ENCODE data around the gene PCSK1.
"Not testable (repeated sequence)": the region's sequence is repeated elsewhere in the genome, so short reads cannot be mapped to it uniquely, and the experiment has no call there.

Gene PCSK1

DNA sequence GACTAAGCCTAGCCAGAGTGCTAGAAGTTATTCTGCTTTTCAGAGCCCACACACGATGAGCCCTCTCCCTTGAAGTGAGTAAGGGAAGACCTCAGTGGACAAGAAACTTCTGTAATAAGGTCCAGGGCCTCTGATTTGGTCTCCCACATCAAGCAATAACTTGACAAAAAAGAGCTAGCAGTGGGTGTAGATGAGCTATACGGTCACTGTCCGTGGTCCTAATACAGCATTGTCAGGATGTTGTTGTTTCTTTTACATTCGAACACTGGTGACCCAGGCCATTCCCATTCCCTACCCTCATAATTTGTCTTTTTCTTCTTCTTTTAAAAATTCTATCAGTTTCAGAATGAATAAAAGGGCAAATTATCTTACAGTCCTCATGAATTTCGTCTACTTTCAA is 5.2 kb downstream of the PCSK1 start:
- no peak for DNase-seq (ENCODE audit: low read depth in 1 of 2, low spot score in 1 of 2)

DNA sequence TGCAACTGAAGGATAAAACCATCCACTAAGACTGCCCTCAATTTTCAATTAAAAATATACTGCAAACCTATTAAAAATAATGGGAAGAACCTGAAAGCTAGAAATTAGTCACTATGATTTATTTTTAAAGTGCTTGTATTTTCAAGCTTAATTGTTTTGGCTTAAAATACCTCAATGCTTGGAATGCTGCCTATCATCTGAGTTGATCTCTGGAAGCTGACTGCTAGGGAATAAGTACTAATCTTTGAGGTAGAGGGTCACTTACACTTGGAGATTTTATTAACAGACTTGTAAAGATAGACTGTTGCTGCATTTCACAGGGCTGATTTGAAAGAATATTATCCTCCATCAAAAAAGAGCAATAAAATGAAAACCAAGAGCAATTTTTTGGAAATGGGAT is 6.2 kb downstream of the PCSK1 start:
- DNase-seq (ENCODE audit: low read depth in 1 of 2, low spot score in 1 of 2) = no peak

DNA sequence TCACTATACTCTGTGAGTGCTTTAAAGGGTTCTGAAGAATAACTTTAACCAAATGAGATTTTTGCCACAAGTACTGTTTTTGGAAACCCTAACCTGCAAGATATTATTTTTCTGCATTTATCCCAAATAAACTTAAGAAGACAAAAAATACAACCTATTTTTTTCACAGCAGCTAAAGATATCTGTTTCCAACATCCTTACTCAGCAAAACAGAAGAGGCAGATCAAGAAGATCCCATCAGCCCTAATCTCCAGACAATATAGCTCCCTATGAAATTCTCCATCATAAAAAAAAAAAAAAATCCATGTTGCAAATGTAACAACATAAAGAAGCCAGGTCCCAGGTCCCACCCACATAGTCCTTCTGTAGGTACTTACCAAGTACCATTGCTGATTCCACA is 7.6 kb downstream of the PCSK1 start:
- DNase-seq (ENCODE audit: low read depth in 1 of 2, low spot score in 1 of 2) = no peak

DNA sequence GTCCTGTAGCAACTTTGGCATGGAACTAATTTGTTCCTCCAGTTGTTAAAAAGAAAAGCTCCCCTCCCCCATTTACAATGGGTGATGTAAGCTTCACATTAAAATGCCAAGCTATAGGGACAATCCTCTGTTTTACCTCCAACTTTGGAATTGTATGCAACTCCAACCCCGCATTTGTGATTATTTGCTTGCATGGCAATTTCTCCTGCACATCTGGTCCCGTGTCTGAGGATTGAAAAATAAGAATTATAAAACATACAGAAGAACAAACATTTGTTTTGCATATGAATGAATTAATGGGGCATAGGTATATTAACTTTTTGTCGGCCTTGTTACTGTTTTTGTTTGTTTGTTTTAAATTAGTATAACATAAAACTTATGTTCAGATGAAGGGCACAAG is 17.2 kb downstream of the PCSK1 start:
- DNase-seq (ENCODE audit: low read depth in 1 of 2, low spot score in 1 of 2) = no peak

DNA sequence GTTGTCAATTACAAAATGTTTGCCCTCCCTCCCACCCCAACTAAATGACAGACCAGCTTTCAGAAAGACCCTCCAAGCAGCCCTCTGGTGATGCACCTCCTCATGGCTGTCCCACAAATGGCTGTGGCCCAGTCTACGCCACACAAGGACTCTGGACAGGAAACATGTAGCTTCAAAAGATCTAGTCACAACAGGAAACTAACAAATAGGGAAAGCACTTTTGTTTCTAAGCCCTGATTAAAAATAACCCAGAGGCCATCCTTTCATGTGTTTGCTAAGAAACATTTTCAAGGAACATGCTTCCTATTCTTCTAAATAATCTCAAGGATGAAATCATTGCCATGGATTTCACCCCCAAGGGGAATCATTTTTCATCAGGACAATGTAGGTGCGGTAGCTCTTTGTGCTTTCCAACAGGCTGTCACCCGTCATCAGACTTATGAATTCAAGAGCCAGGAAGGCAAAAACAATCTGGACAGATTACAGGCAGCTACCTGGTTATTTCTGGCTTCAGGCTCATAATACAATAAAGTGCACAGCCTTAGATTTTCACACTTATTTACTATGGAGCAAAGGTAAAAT is 20.1 kb downstream of the PCSK1 start:
- no peak for DNase-seq (ENCODE audit: low read depth in 1 of 2, low spot score in 1 of 2)

DNA sequence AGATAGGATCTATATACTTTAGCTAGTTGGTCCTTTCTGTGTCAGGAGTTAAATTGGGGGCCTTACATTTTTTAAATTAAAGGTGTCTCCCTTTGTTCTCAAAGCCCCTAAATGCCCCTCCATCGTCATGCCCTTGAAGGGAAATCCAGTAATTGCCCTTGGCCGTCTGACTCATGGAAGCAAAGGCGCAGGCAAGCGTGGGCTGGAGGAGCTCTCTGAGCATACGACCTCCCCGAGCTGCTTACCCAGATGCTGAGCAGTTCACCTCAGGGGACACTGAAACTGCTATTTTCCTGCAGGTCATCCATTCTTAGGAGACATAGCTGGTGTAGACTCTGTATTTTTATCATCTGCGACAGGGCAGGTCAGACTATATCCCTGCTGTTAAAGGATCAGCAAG is 23.0 kb downstream of the PCSK1 start:
- no peak for DNase-seq (ENCODE audit: low read depth in 1 of 2, low spot score in 1 of 2)

DNA sequence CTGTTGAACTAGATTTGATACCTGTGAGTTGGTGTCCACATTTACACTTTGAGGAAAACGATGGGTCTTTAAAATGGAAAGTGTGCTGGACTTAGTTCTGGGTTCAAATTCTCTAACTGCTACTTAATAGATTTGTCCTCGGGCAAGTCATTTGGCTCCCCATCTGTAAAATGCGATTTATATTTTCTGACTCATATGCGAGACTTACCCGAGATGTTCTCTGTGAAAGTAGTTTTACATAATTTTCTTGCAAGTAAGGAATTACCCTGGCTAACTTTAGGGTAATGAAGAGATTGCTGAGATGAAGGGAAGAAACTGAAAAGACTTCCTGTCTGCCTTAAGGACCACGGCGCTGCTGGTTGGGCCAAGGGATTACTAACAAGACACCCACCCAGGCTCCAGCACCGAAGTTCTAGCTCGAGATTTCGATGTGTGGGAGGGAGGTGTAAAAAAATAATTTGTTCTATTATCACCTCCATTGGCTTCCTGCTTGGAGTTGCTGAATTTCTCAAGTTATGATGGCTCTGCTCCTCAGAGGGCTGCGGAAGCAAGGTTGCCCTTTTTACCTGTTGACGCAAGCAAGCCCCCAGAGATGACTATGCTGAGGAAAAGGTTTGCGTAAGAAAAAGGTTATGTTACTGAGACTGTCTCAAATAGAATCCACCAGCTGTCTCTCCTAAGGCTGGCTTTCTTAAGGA is 24.1 kb downstream of the PCSK1 start:
- DNase-seq (ENCODE audit: low read depth in 1 of 2, low spot score in 1 of 2) = no peak

DNA sequence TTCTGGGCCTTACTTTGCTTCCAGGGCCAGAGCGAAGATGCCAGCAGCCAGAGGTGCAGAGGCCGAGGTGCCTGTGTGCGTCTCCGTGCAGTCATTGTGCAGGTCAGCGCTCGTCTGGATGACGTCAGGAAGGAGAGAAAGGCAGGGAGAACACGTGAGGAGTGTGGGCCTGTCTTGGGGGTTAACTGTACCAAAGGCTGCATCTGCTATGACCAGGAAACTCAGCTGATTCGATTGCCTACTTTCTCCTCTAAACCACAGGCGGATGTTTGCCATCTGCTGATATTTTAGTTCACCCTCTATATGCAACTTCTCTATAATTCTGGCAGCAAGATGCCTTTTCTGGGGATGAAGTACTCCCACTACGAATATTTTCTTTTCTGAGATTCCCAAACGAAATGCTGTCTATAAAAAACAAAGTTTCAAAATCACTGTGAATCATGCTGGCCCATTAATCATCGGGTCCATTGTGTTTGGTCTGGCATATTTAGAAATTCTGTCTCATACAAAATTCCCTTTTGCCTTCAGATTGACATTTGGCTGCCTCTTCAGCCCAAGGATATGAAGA is 24.8 kb downstream of the PCSK1 start:
- DNase-seq (ENCODE audit: low read depth in 1 of 2, low spot score in 1 of 2) = no peak

DNA sequence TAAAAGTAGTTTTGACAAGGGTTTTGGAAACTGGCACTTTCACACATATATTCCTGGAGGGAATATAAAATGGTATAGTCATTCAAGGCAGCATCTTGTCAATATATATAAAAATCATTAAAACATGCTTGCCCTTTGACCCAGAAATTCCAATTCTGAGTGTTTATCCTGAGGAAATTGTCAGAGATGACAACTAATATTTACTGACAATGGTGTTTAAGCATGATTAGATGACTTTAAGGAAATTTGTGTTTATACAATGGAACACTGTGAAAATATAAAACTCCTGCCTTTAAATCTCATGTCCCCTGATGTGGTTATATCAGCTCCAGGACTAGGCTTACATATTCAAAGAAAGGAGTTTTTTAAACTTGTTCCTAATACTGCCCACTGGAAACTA is 25.6 kb downstream of the PCSK1 start:
- no peak for DNase-seq (ENCODE audit: low read depth in 1 of 2, low spot score in 1 of 2)

DNA sequence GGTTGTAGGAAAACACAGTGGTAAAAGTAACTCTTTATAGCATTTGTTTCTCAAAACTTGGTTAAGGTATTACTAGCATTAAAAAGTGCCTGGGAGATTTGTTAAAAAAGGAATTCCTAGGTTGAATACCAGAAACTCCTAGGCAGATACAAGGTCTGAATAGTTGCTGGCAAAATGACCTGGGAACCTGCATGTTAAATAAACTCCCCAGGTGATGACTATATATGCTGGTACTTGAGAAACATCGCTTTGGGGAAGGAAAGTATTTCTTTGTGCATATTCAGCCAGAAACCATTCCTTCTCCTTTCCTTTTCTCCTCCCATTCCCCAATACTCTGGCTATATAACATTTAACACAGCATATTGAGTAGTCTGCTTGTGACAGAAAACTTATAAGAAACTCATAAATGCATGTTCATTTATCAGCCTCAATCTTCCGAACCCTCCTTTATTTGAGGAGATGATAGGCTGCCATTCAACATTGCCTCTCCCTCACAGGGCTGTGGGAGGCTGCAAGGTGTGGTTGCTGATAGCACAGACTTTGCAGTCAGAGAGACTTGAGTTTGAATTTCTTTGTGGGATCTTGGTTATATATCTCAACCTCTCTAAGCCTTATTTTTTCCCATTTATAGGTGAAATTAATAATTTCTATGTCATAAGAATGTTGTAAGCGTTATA is 28.7 kb downstream of the PCSK1 start:
- DNase-seq (ENCODE audit: low read depth in 1 of 2, low spot score in 1 of 2) = no peak

DNA sequence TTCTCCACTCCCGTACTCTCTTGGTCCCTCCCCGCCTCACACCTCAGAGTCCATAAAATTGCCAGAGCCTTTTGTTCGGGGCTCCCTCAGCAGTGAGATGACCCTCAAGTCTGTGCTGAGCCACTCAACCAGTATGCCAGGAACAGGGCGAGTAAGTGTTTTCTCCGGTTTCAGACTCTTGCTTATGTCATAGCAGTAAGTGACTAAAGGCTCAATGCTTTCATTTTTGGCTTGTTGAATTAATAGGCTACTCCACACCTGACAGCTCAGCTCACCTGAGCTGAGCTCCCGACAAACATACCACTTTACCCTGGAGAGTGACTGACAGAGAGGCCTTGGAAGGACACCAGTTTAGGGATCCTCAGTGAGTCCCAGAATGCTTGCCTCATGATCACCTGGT is 30.5 kb downstream of the PCSK1 start:
- DNase-seq (ENCODE audit: low read depth in 1 of 2, low spot score in 1 of 2) = no peak

DNA sequence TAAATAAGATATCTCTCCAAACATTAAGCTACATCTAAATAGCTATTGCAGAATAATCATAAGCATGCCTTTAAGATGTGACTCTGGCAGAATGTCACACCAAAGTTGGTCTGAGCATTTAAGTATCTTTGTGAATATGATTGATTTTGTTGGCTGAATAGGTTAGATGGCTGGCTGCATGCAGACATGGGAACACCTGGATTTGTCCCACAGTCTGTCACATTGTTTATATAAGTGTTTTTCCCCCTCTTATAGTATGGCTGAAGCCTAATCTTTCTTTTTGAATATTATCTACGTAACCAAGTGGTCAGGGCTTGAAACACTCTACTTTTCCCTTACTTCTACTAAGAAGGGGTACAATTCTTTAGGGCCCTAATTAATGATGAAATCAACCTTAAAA is 36.2 kb downstream of the PCSK1 start:
- DNase-seq (ENCODE audit: low read depth in 1 of 2, low spot score in 1 of 2) = no peak

DNA sequence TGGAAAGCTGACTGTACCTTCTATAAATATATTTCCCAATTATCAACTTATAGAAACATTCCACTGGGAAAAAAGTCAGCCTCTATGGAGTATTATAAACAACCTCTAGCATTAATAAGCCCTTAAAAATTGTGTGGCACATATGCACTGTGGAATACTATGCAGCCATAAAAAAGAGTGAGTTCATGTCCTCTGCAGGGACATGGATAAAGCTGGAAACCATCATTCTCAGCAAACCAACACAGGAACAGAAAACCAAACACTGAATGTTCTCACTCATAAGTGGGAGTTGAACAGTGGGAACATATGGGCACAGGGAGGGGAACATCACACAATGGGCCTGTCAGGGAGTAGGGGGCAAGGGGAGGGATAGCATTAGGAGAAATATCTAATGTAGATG is 37.8 kb downstream of the PCSK1 start:
- not testable (repeated sequence) for DNase-seq (ENCODE audit: low read depth in 1 of 2, low spot score in 1 of 2)

DNA sequence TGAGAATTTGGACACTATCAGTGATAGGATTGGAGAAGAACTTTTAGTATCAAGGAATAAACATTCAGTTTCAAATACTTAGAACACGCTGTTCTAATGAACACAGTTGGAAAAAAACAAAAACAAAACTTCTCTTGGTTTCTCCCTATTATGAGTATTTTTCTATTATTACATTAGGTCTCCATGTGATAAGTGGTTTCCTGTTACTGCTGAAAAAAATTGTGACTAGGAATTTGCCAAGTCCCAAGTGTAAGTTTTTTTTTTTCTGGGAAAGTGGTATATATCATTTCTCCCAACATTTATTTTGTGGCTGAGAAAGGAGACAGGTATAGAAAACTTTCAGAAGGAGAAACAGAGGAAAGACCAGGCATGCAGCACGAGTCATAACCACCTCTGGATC is 41.1 kb downstream of the PCSK1 start:
- DNase-seq (ENCODE audit: low read depth in 1 of 2, low spot score in 1 of 2) = no peak

DNA sequence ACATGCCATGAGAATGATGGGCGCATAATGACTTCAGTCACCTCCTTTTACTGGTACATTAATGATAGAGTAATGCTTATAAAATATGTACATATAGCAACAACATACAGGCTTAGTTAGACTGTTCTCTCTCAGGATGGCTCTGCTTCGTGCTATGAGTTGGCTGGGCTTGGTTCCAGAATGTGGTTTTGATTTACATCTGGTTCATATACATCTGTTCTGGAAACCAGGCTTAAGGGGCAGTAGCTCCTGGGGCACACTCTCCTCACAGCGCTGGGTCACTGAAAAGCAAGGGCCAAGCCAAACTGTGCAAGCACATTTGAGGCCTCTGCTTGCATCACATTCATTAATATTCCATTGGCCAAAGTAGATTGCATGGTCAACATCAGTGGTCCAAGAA is 44.9 kb downstream of the PCSK1 start:
- no peak for DNase-seq (ENCODE audit: low read depth in 1 of 2, low spot score in 1 of 2)

DNA sequence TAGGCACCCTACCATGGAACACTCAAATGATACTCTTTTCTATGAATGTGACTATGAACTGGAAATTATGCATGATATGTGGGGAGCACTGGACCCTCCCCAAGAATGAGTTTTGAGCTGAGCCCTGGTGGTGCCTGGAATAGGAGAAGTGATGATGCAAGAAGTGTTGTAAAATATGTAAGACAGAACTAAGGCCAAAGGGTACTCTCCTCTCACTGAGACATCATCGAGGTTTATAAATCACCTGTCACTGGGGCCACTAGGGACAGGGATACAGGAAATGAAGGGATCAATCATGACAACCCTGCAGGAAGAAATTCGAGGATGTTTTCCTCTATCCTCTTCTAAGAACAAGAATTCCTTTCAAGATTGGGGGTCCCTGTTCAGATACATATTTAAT is 45.4 kb downstream of the PCSK1 start:
- DNase-seq (ENCODE audit: low read depth in 1 of 2, low spot score in 1 of 2) = no peak

DNA sequence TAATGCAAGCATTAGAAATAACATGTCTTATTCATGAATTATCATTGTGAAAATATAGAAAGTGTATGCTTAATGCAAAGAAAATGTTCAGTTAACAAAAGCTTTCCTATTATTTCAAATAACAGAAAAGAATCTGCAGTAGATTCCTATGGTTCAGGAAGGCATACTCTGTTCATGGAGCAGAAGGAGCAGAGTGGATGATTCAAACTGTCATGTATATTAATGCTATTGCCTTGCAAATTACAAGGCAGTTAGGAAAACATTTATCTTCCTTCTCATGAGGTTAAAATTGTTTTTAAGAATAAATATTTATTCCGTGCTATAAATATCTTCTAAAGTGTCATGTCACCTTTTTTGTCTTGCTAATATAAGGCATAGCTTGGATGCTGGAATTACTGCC is 47.5 kb downstream of the PCSK1 start:
- DNase-seq (ENCODE audit: low read depth in 1 of 2, low spot score in 1 of 2) = no peak

DNA sequence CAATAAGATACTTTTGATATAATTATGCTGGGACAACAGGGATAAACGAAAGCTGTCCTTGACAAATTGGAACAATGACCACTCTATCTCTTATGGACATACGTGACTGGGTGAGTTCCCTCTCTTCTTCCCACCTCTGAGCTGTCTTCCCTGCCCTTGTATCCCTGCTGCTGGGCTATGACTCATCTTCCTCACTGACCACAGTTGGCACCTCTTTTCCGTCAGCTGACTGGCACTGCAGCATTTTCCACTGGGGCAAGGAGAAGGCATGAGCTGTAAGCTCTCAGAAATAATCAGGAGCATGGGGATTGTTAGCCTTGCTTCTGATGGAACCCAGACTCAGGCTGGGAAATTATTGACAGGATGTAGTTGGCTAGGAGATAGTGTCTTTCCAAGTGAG is 48.7 kb downstream of the PCSK1 start:
- no peak for DNase-seq (ENCODE audit: low read depth in 1 of 2, low spot score in 1 of 2)

DNA sequence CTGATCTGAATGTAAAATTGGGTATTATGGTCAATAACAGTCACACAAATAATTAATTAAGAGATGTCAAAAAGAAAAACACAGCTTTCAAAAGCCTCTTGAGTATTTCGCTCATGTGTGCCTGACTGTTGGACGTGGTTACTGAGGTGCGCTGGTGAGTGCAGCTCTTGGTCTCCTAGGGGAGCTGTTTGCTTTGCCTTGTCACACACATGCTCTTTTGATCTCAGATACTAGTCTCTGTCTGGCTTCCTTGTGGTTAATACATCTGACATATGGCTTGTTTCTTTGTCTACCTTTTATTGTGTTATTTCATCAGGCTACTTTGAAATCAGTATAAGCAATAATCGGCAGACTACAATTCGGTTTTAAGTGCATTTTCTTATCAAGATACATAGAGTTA is 51.5 kb downstream of the PCSK1 start:
- DNase-seq (ENCODE audit: low read depth in 1 of 2, low spot score in 1 of 2) = no peak

DNA sequence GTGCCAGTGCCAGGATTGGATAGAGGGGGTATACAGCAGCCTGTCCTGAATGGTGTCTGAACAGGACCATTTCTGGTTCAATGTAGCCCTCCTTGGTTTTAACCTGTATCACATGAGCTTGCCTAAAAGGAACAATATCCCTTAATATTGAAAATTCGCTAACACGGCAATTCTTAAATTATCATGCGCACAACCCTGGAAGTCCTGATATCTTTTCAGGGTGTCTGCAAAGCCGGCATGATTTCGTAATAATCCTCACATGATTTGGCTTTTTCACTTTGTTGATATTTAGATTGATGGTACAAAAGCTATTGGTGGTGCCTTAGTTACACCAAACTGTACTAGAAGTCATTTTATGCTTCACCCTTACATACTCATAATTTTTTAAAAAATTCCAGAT is 53.2 kb downstream of the PCSK1 start:
- DNase-seq (ENCODE audit: low read depth in 1 of 2, low spot score in 1 of 2) = no peak

DNA sequence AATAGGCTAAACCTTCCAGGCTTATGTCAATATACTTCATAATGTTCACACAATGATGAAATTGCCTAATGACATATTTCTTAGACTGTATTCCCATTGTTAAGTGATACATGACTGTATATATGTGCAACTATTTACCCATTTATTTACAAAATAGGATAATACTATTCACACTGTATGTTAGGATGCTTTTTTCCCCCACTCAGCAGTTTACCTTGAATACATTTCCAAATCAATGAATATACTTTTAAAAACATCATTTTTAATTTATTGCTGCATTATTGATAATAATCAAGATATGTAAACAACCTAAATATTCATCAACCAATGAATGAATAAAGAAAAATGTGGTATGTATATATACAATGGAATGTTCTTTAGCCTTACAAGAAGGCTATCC is 55.5 kb downstream of the PCSK1 start:
- DNase-seq (ENCODE audit: low read depth in 1 of 2, low spot score in 1 of 2) = no peak

DNA sequence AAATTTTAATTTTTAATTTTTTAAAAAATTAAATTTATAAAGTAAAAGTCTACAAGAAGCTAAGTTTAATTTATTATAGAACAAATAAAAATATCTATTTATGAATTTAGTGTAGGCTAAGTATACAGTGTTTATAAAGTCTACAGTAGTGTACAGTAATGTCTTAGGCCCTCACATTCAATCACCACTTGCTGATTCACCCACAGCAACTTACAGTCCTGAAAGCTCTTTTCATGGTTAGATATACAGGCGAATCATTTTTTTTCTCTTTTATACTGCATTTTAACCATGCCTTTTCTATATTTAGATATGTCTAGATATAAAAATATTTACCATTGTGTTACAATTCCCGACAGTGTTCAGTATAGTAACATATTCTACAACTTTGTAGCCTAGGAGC is 55.9 kb downstream of the PCSK1 start:
- no peak for DNase-seq (ENCODE audit: low read depth in 1 of 2, low spot score in 1 of 2)

DNA sequence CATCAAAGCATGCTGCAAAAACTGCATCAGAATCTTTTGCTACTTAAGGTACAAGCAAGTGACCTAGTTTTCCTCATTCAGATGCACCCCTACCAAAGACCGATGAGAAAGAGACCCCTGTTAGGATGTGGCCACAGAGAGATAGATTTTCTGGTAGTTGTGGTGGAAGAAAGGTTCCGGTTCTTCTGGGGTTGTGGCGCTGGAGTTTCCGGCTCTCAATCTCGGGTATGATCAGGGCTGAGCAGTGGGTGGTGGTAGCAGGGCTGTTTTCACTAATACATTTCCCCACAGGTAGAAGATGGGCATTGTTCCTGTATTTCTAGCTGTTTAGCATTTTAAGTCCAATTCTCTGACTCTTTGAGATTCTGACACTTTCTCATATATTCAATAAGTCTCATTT is 58.4 kb downstream of the PCSK1 start:
- no peak for DNase-seq (ENCODE audit: low read depth in 1 of 2, low spot score in 1 of 2)

All from activated T-helper 1 cell treated with anti-CD3 and anti-CD28 coated beads, Interleukin-2, amount 50 U/mL, for 16 hours (primary cell).